Smooth muscle cell of the brain vasculature (primary cell): ENCODE measurements around the gene FAH.
A peak's percentile ranks its signal among the peaks of the same experiment; 100 is the strongest.
"Not testable (repeated sequence)": the region's sequence is repeated elsewhere in the genome, so short reads cannot be mapped to it uniquely, and the experiment has no call there.

ENCODE experiments used
- DNase-seq: peaks from one replicate; pipeline ENCODE4 v3.0.0-alpha.2; 2012; ENCODE audit warnings: low read depth, low spot score

Gene FAH

DNA sequence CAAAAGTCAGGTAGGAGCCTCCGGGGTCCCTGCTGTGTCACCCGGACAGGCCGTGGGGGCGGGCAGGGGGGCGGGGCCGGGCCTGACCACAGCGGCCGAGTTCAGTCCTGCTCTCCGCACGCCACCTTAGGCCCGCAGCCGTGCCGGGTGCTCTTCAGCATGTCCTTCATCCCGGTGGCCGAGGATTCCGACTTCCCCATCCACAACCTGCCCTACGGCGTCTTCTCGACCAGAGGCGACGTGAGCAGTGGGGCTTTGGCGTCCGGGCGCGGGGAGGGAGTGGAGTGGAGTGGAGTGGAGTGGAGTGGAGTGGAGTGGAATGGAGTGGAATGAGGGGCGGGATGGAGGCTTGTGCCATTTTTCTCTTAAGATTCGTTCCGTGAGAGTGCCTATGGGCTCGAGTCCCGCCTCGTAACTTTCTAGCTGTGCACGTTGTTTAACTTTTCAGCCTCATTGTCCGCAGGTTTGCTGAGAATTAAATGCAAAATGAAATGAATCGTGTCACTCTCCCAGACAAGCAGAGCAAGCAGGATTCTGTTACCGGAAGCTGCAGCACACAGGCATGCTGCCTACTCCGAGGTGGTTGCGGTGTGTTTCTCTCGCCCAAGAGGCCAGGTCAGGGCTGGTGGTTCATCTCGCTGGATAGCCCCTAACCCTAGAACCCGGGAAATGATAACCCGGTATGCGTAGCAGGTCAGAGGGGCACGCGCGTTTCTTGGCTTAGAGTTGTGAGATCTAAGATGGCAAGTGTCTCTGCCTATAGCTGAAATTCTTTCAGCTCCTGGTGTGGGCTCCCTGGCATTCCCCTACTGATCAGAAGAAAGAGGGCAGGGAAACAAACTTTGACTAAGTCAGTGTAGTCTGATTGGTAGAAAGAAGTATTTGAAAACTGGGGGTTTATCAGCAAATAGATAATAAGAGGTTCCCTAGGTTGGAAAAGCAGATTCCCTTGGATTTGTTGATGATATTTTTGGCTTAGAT is at the start of gene FAH:
Gene FAH, plus strand, starts transcription at position 104 of the 981 bp plus-strand sequence. Its CDS starts 56 bp downstream, at position 160.
- DNase-seq = peak; percentile 2

DNA sequence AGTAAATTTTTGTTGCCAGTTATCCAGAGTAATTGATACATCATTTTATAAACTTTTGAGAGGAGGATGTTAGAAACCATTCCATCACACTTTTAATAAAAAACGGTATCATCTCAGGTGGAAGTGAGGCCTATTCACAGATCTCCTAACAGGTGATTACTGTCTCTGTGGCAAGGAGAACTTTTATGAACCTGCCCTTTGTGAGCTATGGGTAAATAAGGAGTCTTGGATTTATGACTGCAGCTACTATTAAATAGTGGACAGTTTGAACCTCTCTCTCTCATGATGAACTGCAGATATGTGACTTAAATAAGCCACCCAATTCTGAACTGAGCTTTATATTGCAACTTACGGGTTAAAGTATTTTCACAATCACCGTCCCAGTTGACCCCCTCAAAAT is 47.6 kb upstream of the FAH start:
- no peak for DNase-seq

DNA sequence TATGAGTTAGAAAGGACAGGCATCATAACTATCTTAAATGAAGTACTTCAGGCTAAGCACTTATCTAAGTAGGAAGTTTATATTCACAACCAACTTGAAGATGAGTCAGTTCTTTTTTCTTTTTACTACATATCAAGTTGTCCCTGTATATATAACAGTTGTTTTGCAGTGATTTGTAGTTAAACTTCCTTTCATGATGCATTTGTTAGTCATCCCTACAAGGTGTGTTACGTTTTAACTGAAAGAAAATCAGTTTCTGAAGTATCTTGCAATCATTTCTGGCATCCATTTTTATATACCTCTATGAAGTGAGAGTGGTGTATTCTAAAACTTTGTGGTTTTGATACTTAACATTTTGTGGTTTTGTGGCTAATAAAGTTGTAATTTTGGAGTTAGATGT is 47.2 kb upstream of the FAH start:
- DNase-seq = no peak

DNA sequence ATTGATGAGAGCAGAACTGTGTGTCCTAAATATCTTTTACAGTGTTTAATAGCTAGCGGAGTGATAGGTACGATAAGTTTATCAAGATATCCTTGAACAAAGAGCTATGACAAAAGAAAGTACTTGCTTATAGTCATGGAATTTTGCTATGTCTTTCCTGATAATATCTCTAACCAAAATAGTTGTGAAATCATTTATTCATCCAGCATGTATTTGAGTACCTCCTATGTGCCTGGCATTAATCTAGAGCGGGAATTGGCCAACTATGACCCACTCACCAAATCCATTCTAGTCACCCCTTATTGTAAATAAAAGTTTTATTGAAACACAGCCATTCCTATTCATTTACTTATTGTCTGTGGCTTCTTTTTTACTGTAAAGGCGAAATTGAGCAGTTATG is 46.7 kb upstream of the FAH start:
- DNase-seq = no peak

DNA sequence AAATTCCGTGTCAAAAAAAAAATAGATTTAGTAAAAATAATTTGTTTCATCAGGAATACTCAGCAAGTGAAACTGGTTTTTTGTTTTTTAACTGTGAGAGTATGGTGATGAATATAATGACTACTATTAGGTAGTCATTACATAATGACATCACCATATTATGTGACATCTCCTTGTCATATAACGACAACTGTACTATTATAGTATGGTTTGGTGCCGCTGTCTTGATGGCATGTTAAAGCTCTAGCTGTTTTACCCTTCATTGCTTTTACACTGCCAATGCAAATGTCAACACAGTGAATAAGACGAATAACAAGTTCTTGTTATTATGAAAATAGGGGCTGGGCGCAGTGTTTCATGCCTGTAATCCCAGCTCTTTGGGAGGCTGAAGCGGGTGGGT is 45.6 kb upstream of the FAH start:
- DNase-seq = no peak

DNA sequence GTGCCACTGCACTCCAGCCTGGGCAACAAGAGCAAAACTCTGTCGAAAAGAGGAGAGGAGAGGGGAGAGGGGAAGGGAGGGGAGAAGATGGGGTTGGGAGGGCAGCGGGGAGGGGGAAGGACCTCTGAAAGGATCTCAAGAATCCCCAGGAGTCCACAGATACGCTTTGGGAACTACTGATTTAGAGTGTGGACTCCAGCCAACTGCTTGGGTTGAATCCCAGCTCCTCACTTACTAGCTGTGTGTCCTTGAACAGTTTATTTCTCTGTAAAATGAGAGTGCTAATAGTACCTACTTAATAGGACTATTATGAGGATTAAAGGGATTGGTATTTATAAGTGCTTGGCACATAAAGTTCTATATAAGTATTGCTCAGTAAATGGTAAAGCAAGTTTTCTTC is 45.0 kb upstream of the FAH start:
- DNase-seq = no peak

DNA sequence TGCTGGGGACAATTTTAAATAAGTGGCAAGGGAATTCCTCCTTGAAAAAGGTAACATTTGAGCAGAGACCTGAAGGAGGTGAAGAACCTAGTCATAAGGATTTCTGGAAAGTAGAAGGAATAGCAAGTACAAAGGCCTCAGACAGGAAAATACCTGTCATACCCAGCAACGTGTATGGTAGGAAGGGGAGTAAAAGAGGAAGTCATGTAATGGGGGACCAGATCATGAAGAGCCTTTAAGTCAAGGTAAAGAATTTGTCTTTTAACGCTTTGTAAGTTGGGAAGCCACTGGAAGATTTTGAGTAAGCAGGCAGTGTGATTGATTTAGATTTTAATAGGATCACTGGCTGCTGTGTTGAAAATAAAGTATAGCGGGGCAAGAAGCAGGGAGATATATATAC is 43.4 kb upstream of the FAH start:
- DNase-seq = no peak

DNA sequence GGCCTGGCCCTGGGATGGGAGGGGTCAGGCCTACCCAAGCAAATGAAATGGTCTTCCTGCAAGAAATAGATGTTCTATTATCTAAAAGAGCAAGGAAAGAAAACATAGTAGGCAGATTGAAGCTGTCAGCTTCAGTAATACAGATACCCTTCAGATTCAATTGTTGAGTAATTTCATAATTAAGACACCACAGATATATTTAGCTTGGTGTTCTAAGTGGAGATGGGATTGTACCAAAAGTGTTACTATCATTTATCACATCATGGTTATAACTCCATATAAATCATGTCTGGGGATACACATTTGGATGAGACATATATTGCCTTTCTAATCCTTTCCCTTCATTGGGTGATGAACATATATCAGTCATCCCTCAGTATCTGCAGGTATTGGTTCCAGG is 41.9 kb upstream of the FAH start:
- DNase-seq = no peak

DNA sequence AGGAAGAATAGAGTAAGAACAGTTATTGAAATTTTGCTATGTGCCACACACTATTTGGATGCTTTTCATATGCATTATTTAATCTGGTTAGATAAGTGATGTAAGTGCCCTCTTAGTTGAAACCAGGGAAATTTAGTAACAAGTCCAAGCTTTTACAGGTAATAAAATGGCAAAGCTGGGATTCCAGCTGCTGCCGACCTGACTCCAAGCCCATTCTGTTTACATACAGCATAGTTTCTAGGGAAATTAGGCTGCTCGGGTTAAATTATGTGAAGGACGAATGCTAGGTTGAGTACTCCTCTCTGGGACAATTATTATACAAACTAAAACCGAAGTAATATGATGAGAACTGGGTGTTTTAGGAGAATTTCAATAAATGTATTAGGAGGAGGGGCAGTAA is 38.7 kb upstream of the FAH start:
- no peak for DNase-seq

DNA sequence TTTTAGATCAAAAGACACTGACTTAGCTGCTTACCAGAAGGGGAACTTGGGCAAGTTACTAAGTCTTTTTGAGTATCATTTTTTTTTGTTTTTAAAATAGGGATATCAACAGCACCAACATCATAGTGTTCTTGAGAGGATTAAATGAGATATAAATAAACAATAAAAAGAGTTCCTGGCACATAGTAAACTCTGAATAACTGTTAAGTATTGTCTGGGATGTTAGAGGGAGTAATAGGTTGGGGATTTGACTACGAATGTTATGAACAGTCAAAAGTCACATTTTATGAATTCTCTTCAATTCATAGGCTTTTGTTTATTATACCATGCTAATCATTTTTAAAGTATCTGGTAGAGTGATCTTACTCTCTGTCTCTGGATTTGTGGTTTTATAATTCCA is 37.8 kb upstream of the FAH start:
- no peak for DNase-seq

DNA sequence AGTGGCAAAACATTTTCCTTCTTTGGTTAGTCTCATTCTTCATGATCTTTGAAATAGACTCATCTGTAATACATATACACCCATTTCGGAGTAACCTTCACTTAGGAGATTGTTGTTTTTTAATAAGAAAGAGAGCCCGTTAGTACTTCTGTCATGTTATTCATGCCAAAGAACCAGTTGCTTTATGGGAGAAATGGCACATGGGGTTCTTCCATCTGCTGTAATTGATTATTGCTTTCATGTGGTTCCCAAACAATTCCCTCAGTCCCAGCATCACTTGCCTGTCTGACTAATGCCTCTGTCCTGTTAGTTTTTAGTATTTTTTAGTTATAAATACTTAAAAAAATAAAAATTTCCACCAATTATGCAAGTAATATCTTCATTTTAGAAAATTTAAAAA is 33.8 kb upstream of the FAH start:
- no peak for DNase-seq

DNA sequence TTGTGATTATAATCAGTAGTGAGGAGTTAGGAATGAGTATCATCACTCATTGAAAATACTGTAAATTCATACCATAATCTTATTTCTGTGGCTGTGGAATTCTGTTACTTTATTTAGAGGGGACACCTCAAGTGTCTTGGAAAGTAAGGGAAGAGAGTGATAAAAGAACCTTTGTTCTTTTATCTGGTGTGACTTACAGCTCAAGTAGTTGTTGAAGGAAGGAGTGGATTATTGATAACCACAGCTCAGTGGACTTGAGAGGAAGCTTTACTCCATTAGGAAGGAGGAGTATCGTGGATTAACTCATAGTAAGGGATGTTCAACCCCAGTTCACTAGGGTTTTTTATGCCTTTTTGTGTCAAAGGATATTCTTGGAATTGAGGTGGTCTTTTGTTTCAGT is 32.2 kb upstream of the FAH start:
- DNase-seq = no peak

DNA sequence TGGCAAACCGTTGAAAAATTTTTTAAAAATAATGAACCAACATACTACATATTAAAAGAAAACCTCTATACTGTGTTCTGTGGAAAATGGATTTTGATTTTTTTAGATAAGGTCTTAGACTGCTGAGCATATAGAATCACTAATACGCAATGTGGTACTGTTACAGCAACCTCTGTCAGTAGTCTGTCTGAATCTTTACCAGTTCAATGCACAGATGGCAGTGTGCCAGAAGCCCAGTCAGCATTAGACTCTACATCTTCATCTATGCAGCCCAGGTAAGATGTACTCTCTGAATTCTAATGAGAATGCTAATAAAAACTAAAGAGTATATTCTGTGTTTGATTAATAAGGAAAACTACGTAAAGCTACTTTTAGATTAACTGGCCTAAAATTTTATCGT is 31.3 kb upstream of the FAH start:
- no peak for DNase-seq

DNA sequence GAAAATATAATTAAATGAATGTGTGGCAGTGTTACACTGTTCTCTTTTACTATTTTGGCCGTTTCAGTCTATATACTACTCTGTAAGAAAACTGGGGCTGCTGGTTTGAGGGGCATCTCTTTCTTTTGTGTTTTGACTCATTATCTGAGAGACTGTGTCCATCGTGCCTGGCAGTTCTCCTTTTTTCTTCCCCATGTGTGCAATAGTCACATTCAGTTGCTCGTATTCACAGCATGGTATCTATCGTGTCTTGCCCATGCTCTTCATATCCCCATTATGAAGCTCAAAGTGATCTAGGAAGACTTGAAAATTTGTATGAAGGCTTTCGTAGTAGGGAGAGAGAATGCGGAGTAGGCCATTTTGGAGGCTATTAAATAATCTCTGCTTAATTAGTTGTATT is 29.8 kb upstream of the FAH start:
- no peak for DNase-seq

DNA sequence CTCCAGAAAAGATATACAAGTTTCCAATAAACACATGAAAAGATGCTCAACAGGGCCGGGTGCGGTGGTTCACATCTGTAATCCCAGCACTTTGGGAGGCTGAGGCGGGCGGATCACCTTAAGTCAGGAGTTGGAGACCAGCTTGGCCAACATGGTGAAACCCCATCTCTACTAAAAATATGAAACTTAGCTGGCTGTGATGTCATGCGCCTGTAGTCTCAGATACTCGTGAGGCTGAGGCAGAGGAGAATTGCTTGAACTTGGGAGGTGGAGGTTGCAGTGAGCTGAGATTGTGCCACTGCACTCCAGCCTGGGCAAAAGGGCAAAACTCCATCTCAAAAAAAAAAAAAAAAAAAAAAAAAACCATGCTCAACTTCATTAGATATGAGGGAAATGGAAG is 25.5 kb upstream of the FAH start:
- DNase-seq = not testable (repeated sequence)

DNA sequence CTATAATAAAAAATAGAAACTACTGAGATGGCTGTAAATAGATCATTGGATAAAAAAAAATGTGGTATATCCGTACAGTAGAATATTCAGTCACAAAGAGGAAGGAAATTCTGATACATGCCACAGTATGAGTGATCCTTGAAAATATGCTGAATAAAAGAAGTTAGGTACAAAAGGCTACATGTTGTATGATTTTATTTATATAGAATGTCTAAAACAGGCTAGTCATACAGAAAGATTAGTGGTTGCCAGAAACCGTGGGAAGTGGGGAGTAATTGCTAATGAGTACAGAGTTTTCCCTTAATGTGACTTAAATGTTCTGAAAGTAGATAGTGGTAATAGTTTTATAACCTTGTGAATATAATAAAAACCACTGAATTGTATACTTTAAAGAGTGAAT is 24.9 kb upstream of the FAH start:
- DNase-seq = no peak

DNA sequence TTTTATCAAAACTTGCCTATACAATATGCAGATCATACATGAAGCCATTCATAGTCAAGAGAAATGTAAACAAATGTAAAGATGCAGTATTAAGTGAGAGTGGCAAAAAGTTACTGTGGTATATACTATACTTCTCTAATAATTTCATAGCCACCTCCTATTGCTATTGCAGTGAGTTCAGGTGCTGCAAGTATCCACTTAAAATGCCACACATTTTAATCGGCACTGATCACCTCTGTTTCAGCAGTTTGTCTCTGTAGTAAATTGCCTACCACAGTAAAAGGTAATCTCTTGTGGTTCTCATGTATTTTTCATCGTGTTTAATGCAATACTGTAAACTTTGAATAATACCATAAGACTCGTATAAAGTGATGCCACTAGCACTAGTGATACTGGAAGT is 20.4 kb upstream of the FAH start:
- DNase-seq = no peak

DNA sequence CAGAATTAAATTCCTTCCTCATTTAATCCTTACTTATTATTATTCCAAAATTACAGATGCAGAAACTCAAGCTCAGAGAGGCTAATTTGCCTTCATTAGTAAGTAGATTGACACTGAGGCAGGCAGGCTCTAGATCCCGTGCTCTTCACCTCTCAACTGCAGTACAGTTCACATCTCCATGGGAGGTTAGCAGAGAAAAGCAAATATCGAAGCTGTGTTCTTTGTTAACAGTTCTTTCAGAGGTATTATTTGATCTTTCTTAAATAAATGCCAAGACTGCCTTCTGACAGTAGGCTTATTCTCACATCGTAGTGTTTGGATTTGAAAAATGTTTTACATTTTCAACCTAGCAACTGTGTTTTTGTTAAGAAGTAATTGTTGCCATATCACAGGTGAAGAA is 15.9 kb upstream of the FAH start:
- DNase-seq = no peak

DNA sequence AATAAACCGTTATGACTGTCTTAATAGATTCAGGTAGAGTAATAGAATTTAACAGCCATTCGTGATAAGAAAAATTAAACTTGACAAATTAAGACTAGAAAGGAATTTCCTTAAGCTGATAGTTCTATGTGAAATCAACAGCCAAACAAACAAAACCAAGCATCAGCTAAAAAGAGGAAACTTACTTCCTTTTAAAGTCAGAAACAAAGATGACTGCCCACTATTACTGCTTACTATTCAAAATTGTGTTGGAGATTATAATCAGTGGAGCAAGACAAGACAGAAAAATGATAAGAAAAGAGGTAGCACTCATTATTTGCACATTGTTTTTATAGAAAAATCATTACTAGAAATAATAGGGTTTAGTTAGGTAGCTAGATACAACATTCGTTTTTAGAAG is 13.8 kb upstream of the FAH start:
- no peak for DNase-seq

DNA sequence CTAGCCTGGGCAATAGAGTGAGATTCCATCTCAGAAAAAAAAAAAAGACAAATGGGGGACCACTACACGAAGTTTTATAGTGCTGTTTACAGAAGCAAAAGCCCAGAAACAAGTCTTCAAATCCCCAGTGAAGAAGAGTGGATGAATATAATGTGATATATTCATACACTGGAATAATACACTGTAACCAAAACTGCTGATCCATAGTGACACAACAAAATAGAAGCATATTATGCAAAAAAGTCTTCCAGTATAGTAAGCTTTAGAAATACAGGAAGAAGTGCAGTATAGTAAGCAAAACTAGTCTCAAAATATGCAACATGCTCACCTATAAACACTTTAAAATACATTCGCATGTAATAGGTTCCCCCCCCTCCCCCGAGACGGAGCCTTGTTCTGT is 11.9 kb upstream of the FAH start:
- no peak for DNase-seq

DNA sequence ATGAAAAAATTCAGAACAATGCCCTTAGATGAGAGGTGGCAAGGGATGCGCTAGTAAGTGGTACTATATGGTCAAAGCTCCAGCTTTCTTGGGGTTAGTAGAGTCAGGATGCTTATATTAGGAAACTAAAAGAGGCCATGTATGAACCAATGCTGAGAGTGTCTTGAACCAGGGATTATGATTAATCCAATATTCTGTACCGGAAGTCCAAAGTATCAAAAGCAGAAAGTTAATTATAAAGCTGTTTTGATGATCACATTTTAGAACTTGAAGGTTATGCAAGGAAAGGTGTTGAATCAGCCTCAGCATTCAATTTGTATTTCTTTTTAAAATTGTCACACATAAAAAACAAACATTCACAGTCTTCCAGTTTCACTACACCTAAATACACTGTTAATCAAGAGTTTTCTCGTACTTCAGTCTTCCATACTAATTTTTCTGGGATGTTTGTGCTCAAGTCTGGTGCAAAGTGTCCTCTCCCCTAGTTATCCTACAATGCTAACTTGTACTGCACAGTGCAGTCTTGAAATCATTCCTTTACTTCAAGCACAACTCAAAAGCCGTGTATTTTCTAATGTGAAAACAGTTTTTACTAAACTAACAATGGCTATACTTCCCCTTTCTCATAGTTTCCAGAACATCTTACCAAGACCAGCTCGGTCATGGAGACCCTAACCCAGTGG is 10.7 kb upstream of the FAH start:
- no peak for DNase-seq

DNA sequence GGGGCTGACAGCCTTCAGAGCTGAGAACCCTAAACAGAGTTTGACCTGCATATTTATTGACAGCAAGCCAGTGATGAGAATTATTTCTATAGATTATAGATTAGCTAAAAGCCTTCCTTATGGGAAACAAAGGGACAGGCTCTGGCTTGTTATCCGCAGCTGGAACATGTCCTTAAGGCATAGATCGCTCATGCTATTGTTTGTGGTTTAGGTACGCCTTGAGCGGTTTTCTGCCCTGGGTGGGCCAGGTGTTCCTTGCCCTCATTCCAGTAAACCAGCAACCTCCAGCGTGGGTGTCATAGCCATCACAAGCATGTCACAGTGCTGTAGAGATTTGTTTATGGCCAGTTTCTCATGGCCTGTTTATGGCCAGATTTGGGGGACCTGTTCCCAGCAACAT is 10.2 kb upstream of the FAH start:
- no peak for DNase-seq

DNA sequence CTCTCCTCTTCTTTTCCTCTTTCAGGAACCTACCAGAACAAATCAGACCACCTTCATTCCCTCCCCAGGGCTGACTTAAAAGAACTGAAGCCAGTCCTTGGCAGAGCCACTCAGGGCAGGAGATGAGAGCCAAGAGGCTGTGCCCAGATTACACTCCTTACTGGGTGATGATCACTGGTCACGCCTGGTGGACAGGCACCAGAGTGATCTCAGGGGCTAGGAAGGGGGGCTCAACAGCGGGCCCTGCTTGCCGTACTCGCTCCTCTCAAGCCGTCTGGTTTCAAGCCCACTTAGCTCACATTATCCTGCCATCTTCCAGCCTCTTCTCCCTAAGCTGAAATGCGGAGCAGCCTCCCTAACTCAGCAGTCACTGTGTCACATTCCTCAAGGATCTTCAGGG is 1.7 kb upstream of the FAH start:
- no peak for DNase-seq
